MCF 10A (cell line): ENCODE measurements around the gene SLC12A6. TPM values are rescaled to one million over a fixed set of nuclear protein-coding genes. Genes with fewer than 3 reads are reported as not detected.
"Not testable (repeated sequence)": the region's sequence is repeated elsewhere in the genome, so short reads cannot be mapped to it uniquely, and the experiment has no call there.

Experiments
- Bru-seq: library from RNA; stranded (reverse); fragments of 400-500 nt; gene quantifications from one replicate; lab custom pipeline; 2021; lab: Mats Ljungman, UMichigan
- BruChase-seq, 2 experiments: library from RNA; stranded (reverse); fragments of 400-500 nt; gene quantifications; one replicate each; lab custom pipeline; 2021; lab: Mats Ljungman, UMichigan
- BruUV-seq: library from RNA; stranded (reverse); fragments of 400-500 nt; replicated peaks from 2 replicates; lab custom pipeline; 2021; lab: Mats Ljungman, UMichigan
- CTCF ChIA-PET: fragments of 300-600 bp; sonication (Branson Sonifier 250); formaldehyde crosslinking; extraction: SDS; loops from one replicate; lab custom pipeline; 2021; ENCODE audit warnings: antibody characterized with exemption, inconsistent platforms; lab: Yijun Ruan, JAX
- POLR2A ChIA-PET: fragments of 300-600, 350-650 bp; sonication (Branson Sonifier 250); formaldehyde crosslinking; extraction: SDS; loops from one replicate; lab custom pipeline; 2020; ENCODE audit warnings: antibody characterized with exemption, inconsistent platforms; lab: Yijun Ruan, JAX
- DNase-seq: peaks from one replicate; pipeline ENCODE4 v3.0.0-alpha.2; 2018; ENCODE audit not compliant: unreplicated experiment
- H3K27ac Mint-ChIP-seq: one replicate; pipeline ENCODE4 v1.8.0; 2022; ENCODE audit warnings: mild to moderate bottlenecking, low read depth, mixed read lengths; ENCODE audit not compliant: unreplicated experiment
- H3K27me3 Mint-ChIP-seq: one replicate; pipeline ENCODE4 v1.8.0; 2022; ENCODE audit warnings: mixed read lengths; ENCODE audit not compliant: insufficient read depth, unreplicated experiment
- H3K36me3 Mint-ChIP-seq: one replicate; pipeline ENCODE4 v1.8.0; 2022; ENCODE audit warnings: mild to moderate bottlenecking, moderate library complexity, mixed read lengths; ENCODE audit not compliant: insufficient read depth, unreplicated experiment
- H3K4me1 Mint-ChIP-seq: one replicate; pipeline ENCODE4 v1.8.0; 2022; ENCODE audit warnings: mixed read lengths; ENCODE audit not compliant: insufficient read depth, unreplicated experiment
- H3K4me3 Mint-ChIP-seq: one replicate; pipeline ENCODE4 v1.8.0; 2022; ENCODE audit warnings: mild to moderate bottlenecking, moderate library complexity, mixed read lengths; ENCODE audit not compliant: unreplicated experiment
- H3K9me3 Mint-ChIP-seq: one replicate; pipeline ENCODE4 v1.8.0; 2022; ENCODE audit warnings: mixed read lengths; ENCODE audit not compliant: unreplicated experiment
- CTCF ChIP-seq: fragments of 200-600 bp; IDR thresholded peaks from one replicate; pipeline ENCODE4 v1.8.0; 2022; ENCODE audit warnings: antibody characterized with exemption, mild to moderate bottlenecking; ENCODE audit not compliant: unreplicated experiment
- intact Hi-C: fragments of 100-400 bp; cut with micrococcal nuclease; formaldehyde crosslinking; loops from 2 replicates; pipeline ENCODE4 v1.14.1; 2022
- long read RNA-seq: library from polyadenylated mRNA; stranded (forward); transcript quantifications from one replicate; pipeline ENCODE4 v2.0.0, GENCODE V29; 2022
- total RNA-seq: library from RNA; stranded (reverse); gene quantifications from 2 replicates; pipeline ENCODE4 v1.2.3, GENCODE V29; 2022

SLC12A6 gene
- total RNA-seq (11.7 and 15.3 TPM in 2 replicates), Bru-seq, nascent RNA (percentile 57 among the genes with signal in this experiment), BruChase-seq, experiment 1, labeled RNA remaining after a 6-hour chase (percentile 69 among the genes with signal in this experiment), BruChase-seq, experiment 2, labeled RNA remaining after a 2-hour chase (percentile 57 among the genes with signal in this experiment)
- long read RNA-seq, full-length matches to known transcripts: 5 of 7 reads
- long read RNA-seq, partial matches to known transcripts: 0 of 7 reads
- long read RNA-seq, other reads (novel, unspliced or antisense): 2 of 7 reads

GRCh38 chr15:34337557-34338306 lies at the start of gene SLC12A6:
Gene SLC12A6, minus strand, starts transcription at chr15:34337781. Its CDS starts 1,101 bp downstream, at chr15:34336680.
- peaks cover 32% of the 10 kb centered on the region for H3K4me1 Mint-ChIP-seq

DNA sequence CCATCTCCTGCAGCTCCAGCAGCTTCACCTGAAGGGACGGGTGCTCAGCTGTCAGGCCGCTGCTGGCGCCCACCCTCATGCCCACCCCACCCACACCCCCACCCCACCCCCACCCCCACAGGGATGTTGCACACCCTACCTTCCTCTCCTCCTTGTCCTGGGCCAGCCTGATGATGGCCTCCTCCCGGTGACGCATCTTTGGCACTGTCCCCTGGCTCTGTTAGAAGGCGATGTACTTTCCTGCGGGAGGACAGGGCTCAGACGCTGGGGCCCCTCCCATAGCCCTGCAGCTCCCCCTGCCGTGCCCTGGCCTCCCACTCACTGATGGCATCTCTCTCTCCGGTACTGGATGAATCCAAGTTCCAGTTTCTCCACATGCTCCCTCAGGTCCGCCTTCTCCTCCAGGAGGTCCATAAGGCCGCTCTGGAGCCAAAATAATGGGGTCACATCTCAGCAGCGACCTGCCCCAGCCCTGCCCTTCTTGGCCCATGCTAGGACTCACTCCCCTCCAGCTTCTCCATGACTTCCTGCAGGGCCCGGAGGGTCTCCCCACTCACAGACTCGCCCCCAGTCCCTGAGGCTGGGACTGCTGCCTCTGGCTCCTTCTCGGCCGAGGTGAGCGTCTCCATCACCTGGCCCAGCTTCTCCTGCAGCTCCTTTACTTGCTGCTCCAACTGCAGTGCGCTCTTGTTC lies 44.4 kb upstream of the SLC12A6 start:
- H3K27ac Mint-ChIP-seq, H3K27me3 Mint-ChIP-seq, DNase-seq, H3K4me1 Mint-ChIP-seq, CTCF ChIA-PET, POLR2A ChIA-PET, intact Hi-C loops, BruUV-seq, H3K4me3 Mint-ChIP-seq, H3K9me3 Mint-ChIP-seq: not testable (repeated sequence)
- H3K36me3 Mint-ChIP-seq: peaks cover 10% of the 10 kb centered on the region

More at GRCh38 chr15:34337557-34338306, at the start of gene SLC12A6:
- POLR2A ChIA-PET: interaction anchor here (0.6 to 4.8 kb wide), 25 partner anchors 9 to 662 kb away, joined by 3 to 69 read pairs (median 4); partner anchors contain the start of genes EMC4, EMC7, GOLGA8B and KATNBL1
- no peaks in the 10 kb centered on the region for H3K27me3 Mint-ChIP-seq
- peaks cover 34% of the 10 kb centered on the region for H3K36me3 Mint-ChIP-seq
- no peaks in the 10 kb centered on the region for H3K9me3 Mint-ChIP-seq
- peak within 1 kb of the TSS; percentile 83 for H3K4me3 Mint-ChIP-seq
- peak within 1 kb of the TSS; percentile 49 for H3K27ac Mint-ChIP-seq
- peak; percentile 88 for DNase-seq
- CTCF ChIA-PET: interaction anchor here (0.6 to 2.2 kb wide), 7 partner anchors 9 to 104 kb away, joined by 3 to 11 read pairs (median 4); partner anchors contain the start of gene LPCAT4
- intact Hi-C loops: loop anchor here (1.0 kb wide), 2 partner anchors 30 to 98 kb away; partner anchors contain the start of gene LPCAT4
- BruUV-seq: no TSS peak
- no peak for TF ChIP-seq CTCF

DNA sequence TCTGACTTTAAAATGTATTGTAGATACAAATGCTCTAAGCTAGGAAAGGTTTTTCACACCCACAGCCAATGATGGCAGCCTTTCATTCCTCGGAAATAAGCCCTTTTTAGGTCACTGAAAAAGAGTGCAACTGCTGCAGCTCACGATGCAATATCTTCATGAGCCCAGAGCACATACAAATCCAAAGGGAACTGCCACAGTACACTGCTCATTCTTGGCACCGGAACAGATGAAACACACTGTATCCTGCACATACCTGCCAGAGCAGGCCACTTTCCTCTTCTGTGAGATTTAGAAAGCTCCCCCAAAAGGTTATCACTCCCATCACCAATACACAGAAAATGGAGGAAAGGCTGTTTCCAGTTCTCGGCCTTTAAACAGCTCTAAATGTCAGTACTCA lies 42.9 kb upstream of the SLC12A6 start:
- CTCF ChIA-PET, H3K9me3 Mint-ChIP-seq, BruUV-seq, H3K27ac Mint-ChIP-seq, intact Hi-C loops, DNase-seq, H3K4me1 Mint-ChIP-seq, H3K4me3 Mint-ChIP-seq, POLR2A ChIA-PET, H3K27me3 Mint-ChIP-seq: not testable (repeated sequence)
- H3K36me3 Mint-ChIP-seq: peaks cover 10% of the 10 kb centered on the region

DNA sequence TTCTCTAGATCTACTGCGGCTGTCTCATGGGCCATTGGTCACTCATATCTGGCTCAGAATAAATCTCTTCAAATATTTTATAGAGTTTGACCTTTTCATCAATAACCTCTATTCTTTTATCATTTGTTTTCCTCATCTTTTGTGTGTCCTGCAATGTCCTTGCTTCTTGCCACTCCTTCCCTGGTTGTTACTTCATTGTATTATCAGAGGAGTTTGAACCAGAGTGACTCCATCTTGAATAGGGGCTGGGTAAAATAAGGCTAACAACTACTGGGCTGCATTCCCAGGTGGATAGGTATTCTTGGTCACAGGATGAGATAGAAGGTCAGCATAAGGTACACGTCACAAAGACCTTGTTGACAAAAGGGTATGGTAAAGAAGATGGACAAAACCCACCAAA lies 39.3 kb upstream of the SLC12A6 start:
- TF ChIP-seq CTCF: no peak
- no peak for DNase-seq
- no peaks in the 10 kb centered on the region for H3K27me3 Mint-ChIP-seq
- BruUV-seq: no TSS peak
- ChIA-PET CTCF (no interaction called here), POLR2A (interaction anchor here (0.7 kb wide), 1 partner anchor 58 kb away, joined by 4 read pairs; no protein-coding TSS in a partner anchor)
- H3K4me1 Mint-ChIP-seq: no peaks in the 10 kb centered on the region
- H3K27ac Mint-ChIP-seq: no peak overlapping the region
- intact Hi-C loops: no loop called here
- no peak overlapping the region for H3K4me3 Mint-ChIP-seq
- H3K36me3 Mint-ChIP-seq: peaks cover 10% of the 10 kb centered on the region
- no peaks in the 10 kb centered on the region for H3K9me3 Mint-ChIP-seq

DNA sequence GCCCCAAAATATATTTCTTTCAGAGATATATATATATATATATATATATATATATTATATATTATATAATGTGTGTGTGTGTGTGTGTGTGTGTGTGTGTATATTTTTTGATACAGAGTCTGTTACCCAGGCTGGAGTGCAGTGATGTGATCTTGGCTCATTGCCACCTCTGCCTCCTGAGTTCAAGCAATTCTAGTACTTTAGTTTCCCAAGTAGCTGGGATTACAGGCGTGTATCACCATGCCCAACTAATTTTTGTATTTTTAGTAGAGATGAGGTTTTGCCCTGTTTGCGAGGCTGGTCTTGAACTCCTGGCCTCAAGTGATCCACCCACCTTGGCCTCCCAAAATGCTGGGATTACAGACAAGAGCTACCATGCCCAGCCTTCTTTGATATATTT lies 38.0 kb upstream of the SLC12A6 start:
- BruUV-seq, H3K27me3 Mint-ChIP-seq, H3K4me1 Mint-ChIP-seq, H3K9me3 Mint-ChIP-seq, DNase-seq, H3K27ac Mint-ChIP-seq, intact Hi-C loops, H3K4me3 Mint-ChIP-seq: not testable (repeated sequence)
- CTCF ChIA-PET: interaction anchor here (1.0 kb wide), 2 partner anchors 9 to 141 kb away, joined by 3 read pairs; partner anchors contain the start of gene LPCAT4
- POLR2A ChIA-PET: interaction anchor here (0.7 kb wide), 1 partner anchor 178 kb away, joined by 3 read pairs; no protein-coding TSS in a partner anchor
- H3K36me3 Mint-ChIP-seq: peaks cover 10% of the 10 kb centered on the region
